Activated CD4-positive, alpha-beta T cell treated with anti-CD3 and anti-CD28 coated beads, Interleukin-2, amount 50 U/mL, for 1 hour (primary cell): ENCODE results near the gene HOGA1.

Source experiments
- DNase-seq: peaks from one replicate; pipeline ENCODE4 v3.0.0-alpha.2; 2020

Gene HOGA1

DNA sequence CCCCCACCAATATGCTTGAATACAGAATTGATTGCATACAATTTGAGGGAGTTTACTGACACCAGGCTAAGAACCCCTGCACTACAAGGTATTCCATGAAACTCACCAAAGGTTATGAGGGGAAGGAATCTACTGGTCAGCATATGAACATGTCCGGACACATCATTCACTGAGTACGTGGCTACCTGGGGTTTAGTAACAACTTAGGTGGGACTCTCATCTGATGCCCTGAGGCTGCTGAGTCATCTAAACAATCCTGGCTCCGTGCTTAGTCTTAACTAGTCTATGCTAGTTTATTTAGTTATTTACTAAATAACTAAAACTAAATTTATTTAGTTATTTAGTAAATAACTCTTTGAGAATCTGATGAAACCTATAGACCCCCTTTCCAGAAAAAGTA lies 67.6 kb downstream of the HOGA1 start:
- no peak for DNase-seq

DNA sequence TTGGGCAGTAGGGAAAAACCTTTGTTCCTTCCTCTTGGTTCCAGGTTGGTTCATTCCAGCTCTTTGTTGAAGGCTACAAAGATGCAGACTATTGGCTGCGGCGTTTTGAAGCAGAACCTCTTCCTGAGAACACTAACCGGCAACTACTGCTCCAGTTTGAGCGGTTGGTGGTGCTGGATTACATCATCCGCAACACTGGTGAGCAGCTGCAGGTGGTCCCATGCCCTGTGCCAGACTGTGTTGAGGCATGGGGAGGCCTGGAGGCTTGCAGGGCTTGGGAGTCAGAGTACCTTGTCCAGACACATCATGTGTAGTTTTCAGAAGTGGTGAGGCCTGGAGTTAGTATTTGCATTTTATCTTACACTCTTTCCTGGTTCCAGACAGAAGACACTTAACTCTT lies 72.6 kb downstream of the HOGA1 start:
- DNase-seq = no peak

DNA sequence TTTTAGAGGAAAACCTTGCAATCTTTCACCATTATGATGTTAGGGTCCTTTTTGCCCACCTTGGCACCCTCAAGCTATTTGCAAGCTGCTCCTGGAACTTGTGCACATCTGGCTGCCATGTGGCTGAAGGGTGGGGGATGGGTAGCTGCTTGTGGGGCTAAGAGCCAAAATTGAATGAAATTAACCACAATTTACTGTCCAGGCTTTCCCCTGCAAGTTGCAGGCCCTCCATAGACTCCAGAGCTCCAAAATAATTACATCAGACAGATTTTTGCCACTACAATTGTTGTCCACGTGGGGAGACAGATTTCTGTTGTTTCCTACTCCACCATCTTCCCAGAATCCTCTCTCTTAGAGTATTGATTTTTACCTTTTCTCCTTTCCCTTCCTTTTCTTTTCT lies 75.4 kb downstream of the HOGA1 start:
- DNase-seq = no peak
